H1 (cell line): ENCODE measurements around the gene HACL1. TPM values are rescaled to one million over a fixed set of nuclear protein-coding genes. Genes with fewer than 3 reads are reported as not detected.
A peak's percentile ranks its signal among the peaks of the same experiment; 100 is the strongest.

Source experiments
- CTCF ChIA-PET: fragments of 300-600 bp; sonication (Branson Sonifier 250); formaldehyde crosslinking; loops from one replicate; lab custom pipeline; 2021; ENCODE audit not compliant: partially characterized antibody; lab: Charles Lee
- POLR2A ChIA-PET: fragments of 300-600 bp; sonication (Branson Sonifier 250); formaldehyde crosslinking; loops from one replicate; lab custom pipeline; 2021; ENCODE audit warnings: inconsistent platforms; ENCODE audit not compliant: partially characterized antibody; lab: Charles Lee
- DNase-seq, 2 experiments: peaks; one replicate each; pipeline versions ENCODE4 v3.0.0 to v3.0.0-alpha.2; 2010 to 2022; ENCODE audit warnings: low spot score in 2 of 2, low read depth in 1 of 2, mixed read lengths in 1 of 2
- FAIRE-seq: peaks from 2 replicates; lab custom pipeline; 2011; peaks lifted over from hg19 to GRCh38; lab: Jason Lieb, UNC
- H2AFZ ChIP-seq: 2 replicates; pipeline ENCODE4 v1.8.1; 2012; ENCODE audit warnings: low read length, inconsistent platforms
- H2AK5ac ChIP-seq: 2 replicates; pipeline ENCODE4 v1.6.1; 2013; ENCODE audit warnings: low read depth, low read length
- H2BK120ac ChIP-seq: replicated peaks from 2 replicates; pipeline ENCODE3; 2013; ENCODE audit warnings: low read depth, low read length, inconsistent platforms
- H2BK12ac ChIP-seq: 2 replicates; pipeline ENCODE4 v1.6.1; 2013; ENCODE audit warnings: low read depth, low read length
- H2BK15ac ChIP-seq: 2 replicates; pipeline ENCODE4 v1.6.1; 2013; ENCODE audit warnings: low read length
- H2BK20ac ChIP-seq: 2 replicates; pipeline ENCODE4 v1.6.1; 2013; ENCODE audit warnings: low read length
- H2BK5ac ChIP-seq: 2 replicates; pipeline ENCODE4 v1.6.1; 2013; ENCODE audit warnings: low read depth, low read length
- H3K14ac ChIP-seq: 2 replicates; pipeline ENCODE4 v1.6.1; 2013; ENCODE audit warnings: inconsistent platforms; ENCODE audit not compliant: insufficient read length
- H3K18ac ChIP-seq: 2 replicates; pipeline ENCODE4 v1.6.1; 2013; ENCODE audit warnings: low read length; ENCODE audit errors: extremely low read depth
- H3K23ac ChIP-seq: 2 replicates; pipeline ENCODE4 v1.6.1; 2013; ENCODE audit warnings: inconsistent platforms; ENCODE audit not compliant: insufficient read length
- H3K23me2 ChIP-seq: 2 replicates; pipeline ENCODE4 v1.6.1; 2013; ENCODE audit warnings: low read depth, low read length
- H3K27ac ChIP-seq: 2 replicates; pipeline ENCODE4 v1.6.1; 2011; ENCODE audit warnings: low read depth, low read length, inconsistent platforms
- H3K27me3 ChIP-seq, 4 experiments: replicated peaks in 1 of 4; 1 replicate in 1 of 4; 2 replicates in 3 of 4; pipeline versions ENCODE4 v1.6.1 to v1.8.1; 2011 to 2013; ENCODE audit warnings: low read length in 3 of 4, mild to moderate bottlenecking in 3 of 4, inconsistent platforms in 2 of 4, mixed read lengths in 2 of 4, moderate library complexity in 1 of 4; ENCODE audit not compliant: control insufficient read depth in 3 of 4, insufficient read depth in 3 of 4; ENCODE audit errors: extremely low read depth in 1 of 4
- H3K36me3 ChIP-seq, 4 experiments: 2 replicates each; pipeline versions ENCODE4 v1.6.1 to v1.8.1; 2011 to 2013; ENCODE audit warnings: mild to moderate bottlenecking in 4 of 4, low read length in 3 of 4, moderate library complexity in 2 of 4, control low read depth in 1 of 4, inconsistent platforms in 1 of 4; ENCODE audit not compliant: insufficient read depth in 4 of 4, control insufficient read depth in 2 of 4
- H3K4ac ChIP-seq: replicated peaks from 2 replicates; pipeline ENCODE3; 2013; ENCODE audit warnings: low read length, low read depth, mixed read lengths, inconsistent platforms; ENCODE audit not compliant: insufficient read length
- H3K4me1 ChIP-seq, 4 experiments: replicated peaks in 1 of 4; 1 replicate in 1 of 4; 2 replicates in 3 of 4; pipeline versions ENCODE4 v1.6.1 to v1.8.1; 2011 to 2013; ENCODE audit warnings: low read length in 3 of 4, inconsistent platforms in 2 of 4, mixed read lengths in 1 of 4; ENCODE audit not compliant: insufficient read depth in 4 of 4, control insufficient read depth in 3 of 4
- H3K4me2 ChIP-seq, 2 experiments: 2 replicates each; pipeline versions ENCODE4 v1.6.1 to v1.8.1; 2011 to 2013; ENCODE audit warnings: low read depth in 2 of 2, low read length in 2 of 2, control low read depth in 1 of 2, inconsistent platforms in 1 of 2, mild to moderate bottlenecking in 1 of 2; ENCODE audit not compliant: insufficient read depth in 1 of 2
- H3K4me3 ChIP-seq, 4 experiments: fragments of 200-600, 300-600 bp in 1 of 4; sonication (generic), shearing (Covaris generic), sonication (Bioruptor Twin) in 1 of 4; 2 replicates each; pipeline versions ENCODE4 v1.5.1 to v1.8.1; 2011 to 2016; ENCODE audit warnings: low read length in 4 of 4, low read depth in 3 of 4, control low read depth in 2 of 4, inconsistent platforms in 2 of 4, mild to moderate bottlenecking in 2 of 4, mixed read lengths in 1 of 4, moderate library complexity in 1 of 4; ENCODE audit not compliant: insufficient read depth in 2 of 4; ENCODE audit errors: extremely low read depth in 1 of 4
- H3K56ac ChIP-seq: replicated peaks from 2 replicates; pipeline ENCODE3; 2013; ENCODE audit warnings: low read depth, mild to moderate bottlenecking, mixed read lengths, low read length, inconsistent platforms; ENCODE audit not compliant: insufficient read length
- H3K79me1 ChIP-seq: 2 replicates; pipeline ENCODE4 v1.6.1; 2013; ENCODE audit warnings: low read depth, low read length, control low read depth
- H3K79me2 ChIP-seq, 2 experiments: 2 replicates each; pipeline versions ENCODE4 v1.6.1 to v1.8.1; 2012 to 2013; ENCODE audit warnings: low read length in 2 of 2, mild to moderate bottlenecking in 2 of 2, inconsistent platforms in 1 of 2; ENCODE audit not compliant: insufficient read depth in 2 of 2, control insufficient read depth in 1 of 2
- H3K9ac ChIP-seq, 4 experiments: replicated peaks in 1 of 4; 1 replicate in 1 of 4; 2 replicates in 3 of 4; pipeline versions ENCODE4 v1.6.1 to v1.8.1; 2011 to 2013; ENCODE audit warnings: low read depth in 3 of 4, low read length in 3 of 4, control low read depth in 2 of 4, mild to moderate bottlenecking in 2 of 4, moderate library complexity in 2 of 4, inconsistent platforms in 1 of 4; ENCODE audit errors: extremely low read depth in 1 of 4
- H3K9me3 ChIP-seq, 2 experiments: 2 replicates each; pipeline versions ENCODE4 v1.6.1 to v1.8.1; 2012 to 2013; ENCODE audit warnings: mild to moderate bottlenecking in 2 of 2, moderate library complexity in 2 of 2, control low read depth in 1 of 2, inconsistent platforms in 1 of 2, low read depth in 1 of 2, low read length in 1 of 2, mixed read lengths in 1 of 2; ENCODE audit not compliant: insufficient read depth in 2 of 2
- H4K20me1 ChIP-seq, 2 experiments: replicated peaks in 1 of 2; 2 replicates each; pipeline versions ENCODE3 to v1.8.1; 2011 to 2013; ENCODE audit warnings: inconsistent platforms in 2 of 2, low read length in 2 of 2, mild to moderate bottlenecking in 1 of 2; ENCODE audit not compliant: insufficient read depth in 2 of 2, control insufficient read depth in 1 of 2
- H4K5ac ChIP-seq: 2 replicates; pipeline ENCODE4 v1.6.1; 2013; ENCODE audit warnings: low read length, low read depth, mixed read lengths, inconsistent platforms; ENCODE audit not compliant: insufficient read length
- H4K8ac ChIP-seq: 2 replicates; pipeline ENCODE4 v1.8.0; 2013; ENCODE audit warnings: mild to moderate bottlenecking, moderate library complexity, low read length, inconsistent platforms; ENCODE audit not compliant: insufficient read depth; ENCODE audit errors: extremely low read depth
- H4K91ac ChIP-seq: replicated peaks from 2 replicates; pipeline ENCODE3; 2013; ENCODE audit warnings: low read length, mixed read lengths, inconsistent platforms; ENCODE audit not compliant: insufficient read length
- GABPA ChIP-seq: IDR thresholded peaks from 2 replicates; pipeline ENCODE4 v1.6.1; 2011; ENCODE audit warnings: mild to moderate bottlenecking, low read length, moderate library complexity, borderline replicate concordance; ENCODE audit not compliant: insufficient read depth
- RAD21 ChIP-seq, 2 experiments: IDR thresholded peaks in 1 of 2; conservative IDR thresholded peaks in 1 of 2; 2 replicates each; pipeline ENCODE4 v1.6.1; 2011; ENCODE audit warnings: low read depth in 2 of 2, low read length in 2 of 2, improper control_type of control experiment in 1 of 2, inconsistent platforms in 1 of 2, mild to moderate bottlenecking in 1 of 2, moderate library complexity in 1 of 2
- TAF1 ChIP-seq: IDR thresholded peaks from 2 replicates; pipeline ENCODE4 v1.6.1; 2011; ENCODE audit warnings: mild to moderate bottlenecking, low read depth, low read length
- TEAD4 ChIP-seq: IDR thresholded peaks from 2 replicates; pipeline ENCODE4 v1.6.1; 2012; ENCODE audit warnings: low read depth, low read length, inconsistent platforms, mixed read lengths
- WGBS, 2 experiments: shearing (Covaris generic) in 1 of 2; methylation state at CpG; one replicate each; pipeline versions ENCODE4 v1.1.6 to v1.1.7; 2013 to 2015; ENCODE audit warnings: low lambda C conversion rate in 2 of 2, mixed read lengths in 2 of 2, inconsistent platforms in 1 of 2, low coverage in 1 of 2, missing lambda C conversion rate in 1 of 2; ENCODE audit not compliant: insufficient replicate concordance in 2 of 2, insufficient coverage in 1 of 2, insufficient read length in 1 of 2; ENCODE audit errors: extremely low coverage in 1 of 2, missing lambda C conversion rate in 1 of 2; 5-methylcytosine and 5-hydroxymethylcytosine counted together
- polyA plus RNA-seq, 7 experiments: library from polyadenylated mRNA; depleted of rRNA in 3 of 7; stranded (reverse) in 5 of 7; unstranded in 2 of 7; fragments of >200 nt in 5 of 7; fragments of 200-250 nt in 2 of 7; gene quantifications; 1 replicate in 5 of 7; 2 replicates in 1 of 7; 4 replicates in 1 of 7; pipeline versions ENCODE4 v1.2.1 to v1.2.3, GENCODE V29; 2011 to 2013; ENCODE audit warnings: missing spikeins in 2 of 7, mixed read lengths in 2 of 7
- total RNA-seq: library from RNA; stranded (reverse); fragmentation: NEBNext Ultra II Directional; extraction: Animal tissue kit (Norgen Biotek cat#: 25700); gene quantifications from 2 replicates; pipeline ENCODE4 v1.2.1, GENCODE V29; 2021
- TF ChIP-seq, protein P1 (sequence below), 3 experiments: IDR thresholded peaks; 1 replicate in 2 of 3; 2 replicates in 1 of 3; pipeline versions ENCODE4 v1.5.1 to v1.6.1; 2011; ENCODE audit warnings: low read length in 3 of 3, mild to moderate bottlenecking in 3 of 3, inconsistent platforms in 2 of 3, low read depth in 1 of 3, moderate library complexity in 1 of 3; ENCODE audit not compliant: insufficient read depth in 1 of 3; ENCODE audit errors: control extremely low read depth in 1 of 3

Gene HACL1
- total and polyA plus RNA-seq, 2 of the 8 experiments (the other 6 are each of a cell fraction or from before 2014, with no cell fraction given), result 38.2 to 46.0 TPM

DNA sequence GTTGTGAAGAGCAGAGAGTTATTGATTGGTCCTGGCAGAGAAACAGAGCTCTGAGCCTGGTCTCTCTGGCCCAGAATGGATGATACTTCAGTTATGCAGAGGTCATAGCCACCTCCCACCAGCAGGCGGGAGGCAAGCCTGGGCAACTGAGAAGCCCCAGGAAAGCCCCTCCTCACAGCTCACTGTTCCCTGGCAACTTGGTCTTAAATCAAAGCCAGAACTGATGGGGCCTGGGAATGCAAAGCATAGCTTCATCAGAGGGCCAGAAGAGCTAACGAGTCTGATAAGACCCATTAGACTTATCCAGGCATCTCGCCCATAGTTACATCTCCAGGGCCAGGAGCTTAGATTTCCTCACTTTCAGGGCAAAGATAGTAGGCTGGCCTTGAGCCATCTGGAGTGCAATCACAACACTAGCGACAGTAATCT, 74.3 kb downstream of the HACL1 start:
- Histone ChIP-seq H2BK15ac (no peak overlapping the region), H3K27ac (no peak overlapping the region), H3K18ac (no peak overlapping the region), H3K4me1 (peaks cover 0 to 6% (median 0%) of the 10 kb centered on the region in 4 experiments; a peak in 1 of 7 replicates), H2BK20ac (no peak overlapping the region), H3K9ac (no peak overlapping the region), H3K27me3 (peaks cover 2 to 17% (median 9%) of the 10 kb centered on the region in 4 experiments), H3K14ac (no peak overlapping the region), H3K4me3 (no peak overlapping the region), H2AK5ac (no peak overlapping the region), H4K20me1 (no peaks in the 10 kb centered on the region), H3K23ac (no peak overlapping the region), H2AFZ (no peak overlapping the region), H3K79me2 (no peaks in the 10 kb centered on the region), H4K8ac (no peak overlapping the region), H3K56ac (no peak overlapping the region), H3K9me3 (no peaks in the 10 kb centered on the region), H2BK120ac (no peak overlapping the region), H2BK5ac (no peak overlapping the region), H3K36me3 (no peaks in the 10 kb centered on the region), H4K91ac (no peak overlapping the region), H4K5ac (no peak overlapping the region), H3K79me1 (no peaks in the 10 kb centered on the region), H2BK12ac (no peak overlapping the region), H3K4me2 (peak overlapping the region in 1 of 2 experiments; percentile 7; a peak in 1 of 4 replicates), H3K4ac (no peak overlapping the region), H3K23me2 (no peaks in the 10 kb centered on the region)
- DNase-seq (peak; percentile 33 to 76), FAIRE-seq (peak; percentile 87)
- ChIA-PET CTCF (interaction anchor here (0.5 to 4.2 kb wide), 30 partner anchors 9 to 654 kb away, joined by 3 to 39 read pairs (median 4); no protein-coding TSS in a partner anchor), POLR2A (no interaction called here)
- WGBS, 2 experiments, result 43% methylated on average over 4 of the region's 4 CpGs; no CpG with 5 or more reads in 1 of the 2 experiments
- TF ChIP-seq RAD21 (IDR thresholded peaks at IDR 0.05 in 1 of 2, conservative IDR thresholded peaks at IDR 0.05 in 1 of 2; ENCODE audit: low read depth in 2 of 2, low read length in 2 of 2) (peak; percentile 74 to 80), TEAD4 (peak; percentile 29; the same call in 1 of the 2 replicates), TAF1 (no peak), GABPA (no peak)
- TF ChIP-seq, protein P1, sequence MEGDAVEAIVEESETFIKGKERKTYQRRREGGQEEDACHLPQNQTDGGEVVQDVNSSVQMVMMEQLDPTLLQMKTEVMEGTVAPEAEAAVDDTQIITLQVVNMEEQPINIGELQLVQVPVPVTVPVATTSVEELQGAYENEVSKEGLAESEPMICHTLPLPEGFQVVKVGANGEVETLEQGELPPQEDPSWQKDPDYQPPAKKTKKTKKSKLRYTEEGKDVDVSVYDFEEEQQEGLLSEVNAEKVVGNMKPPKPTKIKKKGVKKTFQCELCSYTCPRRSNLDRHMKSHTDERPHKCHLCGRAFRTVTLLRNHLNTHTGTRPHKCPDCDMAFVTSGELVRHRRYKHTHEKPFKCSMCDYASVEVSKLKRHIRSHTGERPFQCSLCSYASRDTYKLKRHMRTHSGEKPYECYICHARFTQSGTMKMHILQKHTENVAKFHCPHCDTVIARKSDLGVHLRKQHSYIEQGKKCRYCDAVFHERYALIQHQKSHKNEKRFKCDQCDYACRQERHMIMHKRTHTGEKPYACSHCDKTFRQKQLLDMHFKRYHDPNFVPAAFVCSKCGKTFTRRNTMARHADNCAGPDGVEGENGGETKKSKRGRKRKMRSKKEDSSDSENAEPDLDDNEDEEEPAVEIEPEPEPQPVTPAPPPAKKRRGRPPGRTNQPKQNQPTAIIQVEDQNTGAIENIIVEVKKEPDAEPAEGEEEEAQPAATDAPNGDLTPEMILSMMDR (IDR thresholded peaks at IDR 0.05; ENCODE audit: control extremely low read depth in 1 of 3, insufficient read depth in 1 of 3, low read depth in 1 of 3, low read length in 3 of 3), result peak; percentile 64 to 85 (median 77)
